ENCODE data around the gene HYAL3. TPM values are rescaled to one million over a fixed set of nuclear protein-coding genes. Genes with fewer than 3 reads are reported as not detected.
A peak's percentile ranks its signal among the peaks of the same experiment; 100 is the strongest.

The HYAL3 gene
- total RNA-seq, result 1 to 10 TPM; 2.7 to 3.7 TPM
- total RNA-seq, result 2.4 to 3.8 reads per million in 2 donors

GRCh38 chr3:50298836-50299637 is at the start of gene HYAL3, which contains the start of gene NAA80:
Gene HYAL3 (minus strand): TSS chr3:50299405. CDS start chr3:50295602, 3,803 bp downstream.
Gene NAA80 (minus strand): TSS chr3:50299405. CDS start chr3:50297463, 1,942 bp downstream.
- H3K9me3 ChIP-seq (ENCODE audit: control insufficient read depth, low read length, poor library complexity, severe bottlenecking), result no peaks in the 10 kb centered on the region
- Mint-ChIP-seq H3K36me3 (ENCODE audit: low read depth) (no peaks in the 10 kb centered on the region), H3K27ac (peak within 1 kb of the TSS; percentile 97), H3K4me1 (peaks cover 22% of the 10 kb centered on the region), H3K4me3 (peak within 1 kb of the TSS; percentile 96), H3K27me3 (no peaks in the 10 kb centered on the region)
- ATAC-seq (peak; percentile 87), DNase-seq (peak; percentile 97 to 99 (median 97))

GRCh38 chr3:50347187-50347813 is 48.1 kb upstream of the HYAL3 start:
- Mint-ChIP-seq H3K27ac (no peak overlapping the region), H3K36me3 (ENCODE audit: low read depth) (peaks cover 2% of the 10 kb centered on the region), H3K4me3 (no peak overlapping the region), H3K4me1 (peaks cover 35% of the 10 kb centered on the region), H3K27me3 (no peaks in the 10 kb centered on the region)
- H3K9me3 ChIP-seq (ENCODE audit: control insufficient read depth, low read length, poor library complexity, severe bottlenecking), result no peaks in the 10 kb centered on the region
- DNase-seq (peak; percentile 64 to 68 (median 64)), ATAC-seq (peak; percentile 16)

- no peaks in the 10 kb centered on the region for H3K27me3 Mint-ChIP-seq
- peaks cover 34% of the 10 kb centered on the region for H3K4me1 Mint-ChIP-seq
- ATAC-seq (peak; percentile 40), DNase-seq (peak; percentile 70 to 75 (median 70))
- H3K4me3 Mint-ChIP-seq, result peak within 1 kb of the TSS; percentile 85
- H3K36me3 Mint-ChIP-seq (ENCODE audit: low read depth), result peaks cover 2% of the 10 kb centered on the region
- peak within 1 kb of the TSS; percentile 24 for H3K27ac Mint-ChIP-seq
- no peaks in the 10 kb centered on the region for H3K9me3 ChIP-seq (ENCODE audit: control insufficient read depth, low read length, poor library complexity, severe bottlenecking)
These were observed 46.5 kb upstream of the HYAL3 start, which contains the start of gene ZMYND10 for GRCh38 chr3:50345586-50346234. Gene ZMYND10 (minus strand): TSS chr3:50345732. CDS start chr3:50345579, 153 bp downstream.

- H3K4me1 Mint-ChIP-seq, result peaks cover 28% of the 10 kb centered on the region
- H3K9me3 ChIP-seq (ENCODE audit: control insufficient read depth, low read length, poor library complexity, severe bottlenecking), result no peaks in the 10 kb centered on the region
- DNase-seq (no peak), ATAC-seq (no peak)
- no peak overlapping the region for H3K27ac Mint-ChIP-seq
- H3K4me3 Mint-ChIP-seq, result peak overlapping the region; percentile 59
- peaks cover under 1% of the 10 kb centered on the region for H3K36me3 Mint-ChIP-seq (ENCODE audit: low read depth)
- no peaks in the 10 kb centered on the region for H3K27me3 Mint-ChIP-seq
These were observed 45.8 kb upstream of the HYAL3 start for GRCh38 chr3:50345008-50345407.

- Mint-ChIP-seq H3K27me3 (no peaks in the 10 kb centered on the region), H3K4me1 (peaks cover 39% of the 10 kb centered on the region), H3K36me3 (ENCODE audit: low read depth) (peaks cover 4% of the 10 kb centered on the region), H3K27ac (peak overlapping the region; percentile 99), H3K4me3 (no peak overlapping the region)
- ATAC-seq (no peak), DNase-seq (no peak)
- H3K9me3 ChIP-seq (ENCODE audit: control insufficient read depth, low read length, poor library complexity, severe bottlenecking), result no peaks in the 10 kb centered on the region
These were observed 43.8 kb upstream of the HYAL3 start for GRCh38 chr3:50342813-50343633.

- Mint-ChIP-seq H3K4me1 (peaks cover 40% of the 10 kb centered on the region), H3K27ac (peak overlapping the region; percentile 99), H3K27me3 (no peaks in the 10 kb centered on the region), H3K4me3 (peak overlapping the region; percentile 41), H3K36me3 (ENCODE audit: low read depth) (peaks cover 5% of the 10 kb centered on the region)
- no peak for DNase-seq
- H3K9me3 ChIP-seq (ENCODE audit: control insufficient read depth, low read length, poor library complexity, severe bottlenecking), result no peaks in the 10 kb centered on the region
- ATAC-seq, result no peak
These were observed 42.9 kb upstream of the HYAL3 start for GRCh38 chr3:50341996-50342650.

GRCh38 chr3:50341537-50341936 is 42.3 kb upstream of the HYAL3 start:
- Mint-ChIP-seq H3K36me3 (ENCODE audit: low read depth) (peaks cover 5% of the 10 kb centered on the region), H3K27ac (peak overlapping the region; percentile 99), H3K4me1 (peaks cover 41% of the 10 kb centered on the region), H3K4me3 (peak overlapping the region; percentile 97), H3K27me3 (no peaks in the 10 kb centered on the region)
- ATAC-seq (no peak), DNase-seq (no peak)
- H3K9me3 ChIP-seq (ENCODE audit: control insufficient read depth, low read length, poor library complexity, severe bottlenecking), result no peaks in the 10 kb centered on the region

- Mint-ChIP-seq H3K4me1 (peaks cover 45% of the 10 kb centered on the region), H3K27me3 (no peaks in the 10 kb centered on the region), H3K4me3 (peak within 1 kb of the TSS; percentile 97), H3K36me3 (ENCODE audit: low read depth) (peaks cover 5% of the 10 kb centered on the region), H3K27ac (peak within 1 kb of the TSS; percentile 99)
- no peaks in the 10 kb centered on the region for H3K9me3 ChIP-seq (ENCODE audit: control insufficient read depth, low read length, poor library complexity, severe bottlenecking)
- peak in 2 of 3 donors; percentile 61 to 62 for DNase-seq
- ATAC-seq, result peak; percentile 17
These were observed 41.5 kb upstream of the HYAL3 start, which contains the start of gene RASSF1 for GRCh38 chr3:50340448-50341329. Gene RASSF1 (minus strand): TSS chr3:50340836. CDS start chr3:50340805, 31 bp downstream.

- no peak for DNase-seq
- ATAC-seq, result no peak
- H3K4me3 Mint-ChIP-seq, result peak overlapping the region; percentile 97
These were observed 40.9 kb upstream of the HYAL3 start for GRCh38 chr3:50340147-50340447.

GRCh38 chr3:50339485-50340146 is 40.4 kb upstream of the HYAL3 start:
- Mint-ChIP-seq H3K36me3 (ENCODE audit: low read depth) (peaks cover 5% of the 10 kb centered on the region), H3K27me3 (no peaks in the 10 kb centered on the region), H3K4me1 (peaks cover 51% of the 10 kb centered on the region), H3K4me3 (peak overlapping the region; percentile 97), H3K27ac (peak overlapping the region; percentile 99)
- no peaks in the 10 kb centered on the region for H3K9me3 ChIP-seq (ENCODE audit: control insufficient read depth, low read length, poor library complexity, severe bottlenecking)
- no peak for ATAC-seq
- no peak for DNase-seq

More at GRCh38 chr3:50340147-50340447, 40.9 kb upstream of the HYAL3 start:
- no peaks in the 10 kb centered on the region for H3K9me3 ChIP-seq (ENCODE audit: control insufficient read depth, low read length, poor library complexity, severe bottlenecking)
- H3K27me3 Mint-ChIP-seq, result no peaks in the 10 kb centered on the region
- H3K27ac Mint-ChIP-seq, result peak overlapping the region; percentile 99
- H3K36me3 Mint-ChIP-seq (ENCODE audit: low read depth), result peaks cover 5% of the 10 kb centered on the region
- H3K4me1 Mint-ChIP-seq, result peaks cover 50% of the 10 kb centered on the region

- H3K9me3 ChIP-seq (ENCODE audit: control insufficient read depth, low read length, poor library complexity, severe bottlenecking), result no peaks in the 10 kb centered on the region
- ATAC-seq, result no peak
- peak overlapping the region; percentile 97 for H3K4me3 Mint-ChIP-seq
- DNase-seq, result no peak
- no peaks in the 10 kb centered on the region for H3K27me3 Mint-ChIP-seq
- H3K36me3 Mint-ChIP-seq (ENCODE audit: low read depth), result peaks cover 5% of the 10 kb centered on the region
- peak overlapping the region; percentile 99 for H3K27ac Mint-ChIP-seq
- peaks cover 55% of the 10 kb centered on the region for H3K4me1 Mint-ChIP-seq
These were observed 39.8 kb upstream of the HYAL3 start for GRCh38 chr3:50338965-50339364.
